ENCODE results near the gene MAOA. TPM values are rescaled to one million over a fixed set of nuclear protein-coding genes. Genes with fewer than 3 reads are reported as not detected.
"Not testable (repeated sequence)": the region's sequence is repeated elsewhere in the genome, so short reads cannot be mapped to it uniquely, and the experiment has no call there.

The MAOA gene
- total and polyA plus RNA-seq, 2 experiments from 2014 or later: 0.09 TPM; not detected in 1

DNA sequence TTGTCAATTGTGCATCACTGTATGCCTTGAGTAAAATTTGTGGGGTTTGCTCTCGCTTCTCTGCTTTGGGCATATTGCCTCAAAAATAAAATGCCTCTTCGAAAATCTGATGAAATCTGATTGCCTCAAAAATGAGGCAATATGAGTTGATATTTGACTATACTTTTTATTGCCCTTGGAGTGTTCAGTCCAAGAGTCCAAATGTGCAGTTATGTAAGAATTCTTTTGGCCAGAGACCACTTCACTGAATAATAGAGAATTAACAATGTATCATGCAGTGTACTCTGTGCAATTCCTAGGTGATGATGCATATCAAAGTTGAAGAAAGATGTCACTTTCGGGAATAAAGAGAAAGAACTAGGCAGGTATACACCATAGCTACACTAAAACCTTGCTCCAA lies 8.6 kb downstream of the MAOA start:
- DNase-seq: no peak
- no peak for TF ChIP-seq EZH2phosphoT487 (IDR thresholded peaks at IDR 0.05; ENCODE audit: insufficient read depth, low read depth)
- no peak for TF ChIP-seq EZH2 (IDR thresholded peaks at IDR 0.05; ENCODE audit: insufficient read depth, poor library complexity, severe bottlenecking)
- Histone ChIP-seq H3K27me3 (replicated peaks; ENCODE audit: insufficient read depth) (no peaks in the 10 kb centered on the region), H2AFZ (no peak overlapping the region), H3K4me2 (ENCODE audit: unreplicated experiment) (no peak overlapping the region), H4K20me1 (ENCODE audit: insufficient read depth) (no peaks in the 10 kb centered on the region), H3K79me2 (ENCODE audit: insufficient read depth) (no peaks in the 10 kb centered on the region), H3K4me1 (ENCODE audit: insufficient read depth) (no peaks in the 10 kb centered on the region), H3K27ac (no peak overlapping the region), H3K4me3 (no peak overlapping the region), H3K36me3 (ENCODE audit: low read depth) (no peaks in the 10 kb centered on the region), H3K9me2 (ENCODE audit: insufficient read depth) (no peaks in the 10 kb centered on the region), H3F3A (ENCODE audit: insufficient read depth) (no peaks in the 10 kb centered on the region), H3K9ac (no peak overlapping the region), H3K9me3 (ENCODE audit: low read depth) (no peaks in the 10 kb centered on the region)
- 0 to 7% methylated on average over 3 of the region's 3 CpGs for WGBS, 2 experiments (ENCODE audit: low coverage in 1 of 2, low lambda C conversion rate in 2 of 2, missing lambda C conversion rate in 2 of 2)
- in situ Hi-C loops (cut with MboI): no loop called here

GRCh38 chrX:43666311-43666912 lies 10.3 kb downstream of the MAOA start:
- Histone ChIP-seq H3K27ac (no peak overlapping the region), H3F3A (ENCODE audit: insufficient read depth) (no peaks in the 10 kb centered on the region), H2AFZ (no peak overlapping the region), H3K4me3 (no peak overlapping the region), H3K4me2 (ENCODE audit: unreplicated experiment) (no peak overlapping the region), H3K79me2 (ENCODE audit: insufficient read depth) (no peaks in the 10 kb centered on the region), H3K4me1 (ENCODE audit: insufficient read depth) (no peaks in the 10 kb centered on the region), H3K36me3 (ENCODE audit: low read depth) (no peaks in the 10 kb centered on the region), H3K9me3 (ENCODE audit: low read depth) (no peaks in the 10 kb centered on the region), H3K27me3 (replicated peaks; ENCODE audit: insufficient read depth) (no peaks in the 10 kb centered on the region), H4K20me1 (ENCODE audit: insufficient read depth) (no peaks in the 10 kb centered on the region), H3K9ac (no peak overlapping the region), H3K9me2 (ENCODE audit: insufficient read depth) (no peaks in the 10 kb centered on the region)
- in situ Hi-C loops (cut with MboI): no loop called here
- WGBS, 2 experiments (ENCODE audit: low coverage in 1 of 2, low lambda C conversion rate in 2 of 2, missing lambda C conversion rate in 2 of 2): 48 to 70% methylated on average over 3 of the region's 3 CpGs
- no peak for DNase-seq
- TF ChIP-seq EZH2 (IDR thresholded peaks at IDR 0.05; ENCODE audit: insufficient read depth, poor library complexity, severe bottlenecking) (no peak), EZH2phosphoT487 (IDR thresholded peaks at IDR 0.05; ENCODE audit: insufficient read depth, low read depth) (no peak)

- H2AFZ ChIP-seq; H3K4me3 ChIP-seq; H3K36me3 ChIP-seq (ENCODE audit: low read depth); DNase-seq; H3K9ac ChIP-seq; H3F3A ChIP-seq (ENCODE audit: insufficient read depth); in situ Hi-C loops (cut with MboI); H3K27ac ChIP-seq; H3K27me3 ChIP-seq (replicated peaks; ENCODE audit: insufficient read depth); H3K4me1 ChIP-seq (ENCODE audit: insufficient read depth); H3K9me3 ChIP-seq (ENCODE audit: low read depth); H3K9me2 ChIP-seq (ENCODE audit: insufficient read depth); H3K79me2 ChIP-seq (ENCODE audit: insufficient read depth); H4K20me1 ChIP-seq (ENCODE audit: insufficient read depth); H3K4me2 ChIP-seq (ENCODE audit: unreplicated experiment): not testable (repeated sequence)
- 54 to 55% methylated on average over 14 to 18 of the region's 19 CpGs for WGBS, 2 experiments (ENCODE audit: low coverage in 1 of 2, low lambda C conversion rate in 2 of 2, missing lambda C conversion rate in 2 of 2)
These were observed 20.0 kb downstream of the MAOA start for GRCh38 chrX:43675965-43676628.

- Histone ChIP-seq H3K4me2 (ENCODE audit: unreplicated experiment) (no peak overlapping the region), H3K4me1 (ENCODE audit: insufficient read depth) (no peaks in the 10 kb centered on the region), H4K20me1 (ENCODE audit: insufficient read depth) (no peaks in the 10 kb centered on the region), H3K4me3 (no peak overlapping the region), H3K9me2 (ENCODE audit: insufficient read depth) (no peaks in the 10 kb centered on the region), H3K79me2 (ENCODE audit: insufficient read depth) (no peaks in the 10 kb centered on the region), H2AFZ (no peak overlapping the region), H3K36me3 (ENCODE audit: low read depth) (no peaks in the 10 kb centered on the region), H3K9ac (no peak overlapping the region), H3F3A (ENCODE audit: insufficient read depth) (no peaks in the 10 kb centered on the region), H3K27ac (no peak overlapping the region), H3K27me3 (replicated peaks; ENCODE audit: insufficient read depth) (no peaks in the 10 kb centered on the region), H3K9me3 (ENCODE audit: low read depth) (no peaks in the 10 kb centered on the region)
- in situ Hi-C loops (cut with MboI): no loop called here
- TF ChIP-seq EZH2phosphoT487 (IDR thresholded peaks at IDR 0.05; ENCODE audit: insufficient read depth, low read depth) (no peak), EZH2 (IDR thresholded peaks at IDR 0.05; ENCODE audit: insufficient read depth, poor library complexity, severe bottlenecking) (no peak)
- DNase-seq: no peak
These were observed 21.0 kb downstream of the MAOA start for GRCh38 chrX:43676971-43677572.
